Activated CD8-positive, alpha-beta T cell treated with anti-CD3 and anti-CD28 coated beads for 36 hours (primary cell): ENCODE data around the gene OLA1. TPM values are rescaled to one million over a fixed set of nuclear protein-coding genes. Genes with fewer than 3 reads are reported as not detected.

Experiments used
- ATAC-seq: fragments of 200-7000 bp; cut with Tn5 transposase; one replicate; pipeline ENCODE4 v1.10.0; 2021; ENCODE audit warnings: mild to moderate bottlenecking, moderate library complexity
- CTCF ChIA-PET: fragments of 350-600 bp; sonication (Branson Sonifier 250); formaldehyde crosslinking; loops from one replicate; lab custom pipeline; 2021; ENCODE audit warnings: antibody characterized with exemption; lab: Charles Lee
- POLR2A ChIA-PET: fragments of 350-600 bp; sonication (Branson Sonifier 250); formaldehyde crosslinking; loops from one replicate; lab custom pipeline; 2021; ENCODE audit warnings: antibody characterized with exemption; lab: Charles Lee
- DNase-seq: peaks from one replicate; pipeline ENCODE4 v3.0.0-alpha.2; 2020
- H3K27ac Mint-ChIP-seq: one replicate; pipeline ENCODE4 v1.8.0; 2021; ENCODE audit warnings: mild to moderate bottlenecking, mixed read lengths
- H3K27me3 Mint-ChIP-seq: one replicate; pipeline ENCODE4 v1.8.0; 2021; ENCODE audit warnings: mixed read lengths
- H3K36me3 Mint-ChIP-seq: one replicate; pipeline ENCODE4 v1.8.0; 2021; ENCODE audit warnings: low read depth, mixed read lengths
- H3K4me1 Mint-ChIP-seq: one replicate; pipeline ENCODE4 v1.8.0; 2021; ENCODE audit warnings: low read depth, mixed read lengths
- H3K4me3 Mint-ChIP-seq: one replicate; pipeline ENCODE4 v1.8.0; 2021; ENCODE audit warnings: mild to moderate bottlenecking, moderate library complexity, mixed read lengths
- H3K9me3 Mint-ChIP-seq: one replicate; pipeline ENCODE4 v1.8.0; 2021; ENCODE audit warnings: mixed read lengths
- intact Hi-C: fragments of 100-400 bp; cut with micrococcal nuclease; formaldehyde crosslinking; loops from one replicate; pipeline ENCODE4 v1.10.0; 2022
- total RNA-seq, 2 experiments: library from RNA; stranded (reverse); gene quantifications; one replicate each; pipeline ENCODE4 v1.2.3, GENCODE V29; 2021
- TF ChIP-seq, protein P1 (sequence below): fragments of 200-600 bp; IDR thresholded peaks from one replicate; pipeline ENCODE4 v1.8.0; 2022; ENCODE audit warnings: antibody characterized with exemption, mild to moderate bottlenecking

OLA1 gene
- total RNA-seq, 2 experiments from 2014 or later = 128 to 137 TPM

DNA sequence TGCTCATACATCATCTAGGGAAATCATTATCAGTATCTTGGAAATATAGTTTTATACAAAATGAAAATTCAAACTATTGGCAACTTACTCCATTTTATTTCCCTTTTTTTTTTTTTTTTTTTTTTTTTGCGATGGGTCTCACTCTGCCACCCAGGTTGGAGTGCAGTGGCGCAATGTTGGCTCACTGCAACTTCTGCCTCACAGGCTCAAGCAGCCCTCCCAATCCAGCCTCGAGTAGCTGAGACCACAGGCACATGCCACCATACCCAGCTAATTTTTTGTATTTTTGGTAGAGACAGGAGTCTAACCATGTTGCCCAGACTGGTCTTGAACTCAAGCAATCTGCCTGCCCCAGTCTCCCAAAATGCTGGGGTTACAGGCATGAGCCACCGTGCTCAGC, 29.0 kb downstream of the OLA1 start:
- TF ChIP-seq, protein P1, sequence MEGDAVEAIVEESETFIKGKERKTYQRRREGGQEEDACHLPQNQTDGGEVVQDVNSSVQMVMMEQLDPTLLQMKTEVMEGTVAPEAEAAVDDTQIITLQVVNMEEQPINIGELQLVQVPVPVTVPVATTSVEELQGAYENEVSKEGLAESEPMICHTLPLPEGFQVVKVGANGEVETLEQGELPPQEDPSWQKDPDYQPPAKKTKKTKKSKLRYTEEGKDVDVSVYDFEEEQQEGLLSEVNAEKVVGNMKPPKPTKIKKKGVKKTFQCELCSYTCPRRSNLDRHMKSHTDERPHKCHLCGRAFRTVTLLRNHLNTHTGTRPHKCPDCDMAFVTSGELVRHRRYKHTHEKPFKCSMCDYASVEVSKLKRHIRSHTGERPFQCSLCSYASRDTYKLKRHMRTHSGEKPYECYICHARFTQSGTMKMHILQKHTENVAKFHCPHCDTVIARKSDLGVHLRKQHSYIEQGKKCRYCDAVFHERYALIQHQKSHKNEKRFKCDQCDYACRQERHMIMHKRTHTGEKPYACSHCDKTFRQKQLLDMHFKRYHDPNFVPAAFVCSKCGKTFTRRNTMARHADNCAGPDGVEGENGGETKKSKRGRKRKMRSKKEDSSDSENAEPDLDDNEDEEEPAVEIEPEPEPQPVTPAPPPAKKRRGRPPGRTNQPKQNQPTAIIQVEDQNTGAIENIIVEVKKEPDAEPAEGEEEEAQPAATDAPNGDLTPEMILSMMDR = no peak
- DNase-seq (no peak), ATAC-seq (no peak)
- intact Hi-C loops = no loop called here
- Mint-ChIP-seq H3K27me3 (no peaks in the 10 kb centered on the region), H3K9me3 (no peaks in the 10 kb centered on the region), H3K4me3 (no peak overlapping the region), H3K27ac (no peak overlapping the region), H3K4me1 (no peaks in the 10 kb centered on the region), H3K36me3 (peaks cover 14% of the 10 kb centered on the region)
- ChIA-PET CTCF (no interaction called here), POLR2A (no interaction called here)

DNA sequence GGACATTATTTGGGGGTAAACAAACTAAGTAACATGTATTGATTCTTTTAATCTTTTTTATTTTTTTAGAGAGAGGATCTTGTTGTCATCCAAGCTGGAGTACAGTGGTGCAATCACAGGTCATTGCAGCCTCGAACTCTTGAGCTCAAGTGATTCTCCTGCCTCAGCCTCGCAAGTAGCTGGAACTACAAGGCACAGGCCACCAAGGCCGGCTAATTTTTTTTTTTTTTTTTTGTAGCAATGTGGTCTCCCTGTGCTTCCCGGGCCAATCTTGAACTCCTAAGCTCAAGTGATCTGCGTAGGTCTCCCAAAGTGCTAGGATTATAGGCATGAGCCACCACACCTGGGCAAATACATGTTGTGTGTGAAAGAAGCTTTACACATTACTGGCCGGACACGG, 29.6 kb downstream of the OLA1 start:
- Mint-ChIP-seq H3K4me3 (no peak overlapping the region), H3K36me3 (peaks cover 14% of the 10 kb centered on the region), H3K27me3 (no peaks in the 10 kb centered on the region), H3K4me1 (no peaks in the 10 kb centered on the region), H3K9me3 (no peaks in the 10 kb centered on the region), H3K27ac (no peak overlapping the region)
- ChIA-PET CTCF (no interaction called here), POLR2A (no interaction called here)
- intact Hi-C loops = no loop called here
- TF ChIP-seq, protein P1 = no peak
- DNase-seq = no peak
- ATAC-seq = no peak

DNA sequence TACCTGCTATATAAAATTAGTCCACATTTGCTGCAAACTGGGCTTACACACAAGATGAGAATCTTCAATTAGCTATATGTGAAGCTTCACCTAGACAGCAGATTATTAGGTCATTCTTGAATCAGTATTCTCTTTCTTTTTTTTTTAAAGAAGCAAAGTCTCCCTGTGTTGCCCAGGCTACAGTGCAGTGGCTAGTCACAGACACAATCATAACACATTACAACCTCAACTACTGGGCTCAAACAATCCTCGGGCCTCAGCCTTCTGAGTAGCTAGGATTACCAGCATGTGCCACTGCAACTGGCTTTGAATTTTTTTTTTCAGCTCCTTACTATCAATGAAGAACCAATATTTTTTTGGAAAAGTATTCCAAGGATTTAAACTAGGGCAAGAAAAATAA, 30.5 kb downstream of the OLA1 start:
- peaks cover 10% of the 10 kb centered on the region for H3K36me3 Mint-ChIP-seq
- H3K27ac Mint-ChIP-seq = no peak overlapping the region
- POLR2A ChIA-PET = no interaction called here
- TF ChIP-seq, protein P1 = no peak
- no peaks in the 10 kb centered on the region for H3K9me3 Mint-ChIP-seq
- no peaks in the 10 kb centered on the region for H3K4me1 Mint-ChIP-seq
- no peaks in the 10 kb centered on the region for H3K27me3 Mint-ChIP-seq
- intact Hi-C loops = no loop called here
- no peak overlapping the region for H3K4me3 Mint-ChIP-seq
- CTCF ChIA-PET = interaction anchor here (1.2 kb wide), 1 partner anchor 21 kb away, joined by 3 read pairs; no protein-coding TSS in a partner anchor
- DNase-seq (no peak), ATAC-seq (no peak)

DNA sequence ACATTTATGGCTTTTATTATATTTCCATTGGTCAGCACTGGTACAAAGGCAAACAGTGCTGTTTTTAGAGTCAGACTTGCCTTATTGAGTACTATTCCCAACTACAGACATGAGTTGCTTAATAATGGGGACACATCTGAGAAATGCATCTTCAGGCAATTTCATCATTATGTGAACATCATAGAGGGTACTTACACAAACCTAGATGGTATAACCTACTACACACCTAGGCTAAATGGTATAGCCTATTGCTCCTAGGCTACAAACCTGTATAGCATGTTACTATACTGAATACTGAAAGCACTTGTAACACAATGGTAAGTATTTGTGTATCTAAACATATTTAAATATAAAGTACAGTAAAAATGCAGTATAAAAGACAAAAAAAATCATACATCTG, 36.4 kb downstream of the OLA1 start:
- no peaks in the 10 kb centered on the region for H3K4me1 Mint-ChIP-seq
- intact Hi-C loops = no loop called here
- ChIA-PET POLR2A (interaction anchor here (0.8 kb wide), 1 partner anchor 14 kb away, joined by 4 read pairs; no protein-coding TSS in a partner anchor), CTCF (interaction anchor here (1.2 kb wide), 1 partner anchor 53 kb away, joined by 3 read pairs; no protein-coding TSS in a partner anchor)
- no peak overlapping the region for H3K4me3 Mint-ChIP-seq
- no peaks in the 10 kb centered on the region for H3K27me3 Mint-ChIP-seq
- no peaks in the 10 kb centered on the region for H3K36me3 Mint-ChIP-seq
- no peak for ATAC-seq
- no peak overlapping the region for H3K27ac Mint-ChIP-seq
- H3K9me3 Mint-ChIP-seq = no peaks in the 10 kb centered on the region
- TF ChIP-seq, protein P1 = no peak
- no peak for DNase-seq

DNA sequence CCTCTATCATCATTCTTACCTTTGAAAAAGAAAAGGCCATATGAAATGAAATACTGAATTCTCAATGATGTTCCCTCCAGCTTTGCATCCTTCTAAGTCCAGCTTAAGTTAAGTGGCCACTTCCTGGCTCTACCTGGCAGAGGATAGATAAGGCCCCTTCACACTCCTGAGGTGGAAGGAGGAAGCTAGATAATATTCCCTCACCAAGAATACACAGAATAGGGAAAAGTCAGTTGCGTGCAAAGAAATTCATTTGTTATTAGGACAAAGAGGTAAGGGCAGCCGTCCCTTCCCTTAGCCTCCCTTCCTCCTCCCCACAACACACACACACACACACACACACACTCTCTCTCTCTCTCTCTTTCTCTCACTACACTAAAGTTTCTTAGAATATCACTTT, 37.5 kb downstream of the OLA1 start:
- Mint-ChIP-seq H3K36me3 (peaks cover 2% of the 10 kb centered on the region), H3K27me3 (no peaks in the 10 kb centered on the region), H3K4me1 (no peaks in the 10 kb centered on the region), H3K4me3 (no peak overlapping the region), H3K27ac (no peak overlapping the region), H3K9me3 (no peaks in the 10 kb centered on the region)
- POLR2A ChIA-PET = interaction anchor here (0.8 kb wide), 1 partner anchor 181 kb away, joined by 3 read pairs; no protein-coding TSS in a partner anchor
- ATAC-seq (no peak), DNase-seq (no peak)
- CTCF ChIA-PET = no interaction called here
- TF ChIP-seq, protein P1 = no peak
- intact Hi-C loops = no loop called here
